GM12875 (cell line): ENCODE results near the gene B3GLCT.

Experiments
- H3K4me3 ChIP-seq: one replicate; pipeline ENCODE4 v1.5.1; 2011; ENCODE audit warnings: low read depth, low read length, control low read depth
- TF ChIP-seq, protein P1 (sequence below): IDR thresholded peaks from 2 replicates; pipeline ENCODE4 v1.5.1; 2011; ENCODE audit warnings: low read depth, mild to moderate bottlenecking, control low read depth, inconsistent platforms, low read length, moderate library complexity, borderline replicate concordance; ENCODE audit not compliant: insufficient read depth

B3GLCT gene

DNA sequence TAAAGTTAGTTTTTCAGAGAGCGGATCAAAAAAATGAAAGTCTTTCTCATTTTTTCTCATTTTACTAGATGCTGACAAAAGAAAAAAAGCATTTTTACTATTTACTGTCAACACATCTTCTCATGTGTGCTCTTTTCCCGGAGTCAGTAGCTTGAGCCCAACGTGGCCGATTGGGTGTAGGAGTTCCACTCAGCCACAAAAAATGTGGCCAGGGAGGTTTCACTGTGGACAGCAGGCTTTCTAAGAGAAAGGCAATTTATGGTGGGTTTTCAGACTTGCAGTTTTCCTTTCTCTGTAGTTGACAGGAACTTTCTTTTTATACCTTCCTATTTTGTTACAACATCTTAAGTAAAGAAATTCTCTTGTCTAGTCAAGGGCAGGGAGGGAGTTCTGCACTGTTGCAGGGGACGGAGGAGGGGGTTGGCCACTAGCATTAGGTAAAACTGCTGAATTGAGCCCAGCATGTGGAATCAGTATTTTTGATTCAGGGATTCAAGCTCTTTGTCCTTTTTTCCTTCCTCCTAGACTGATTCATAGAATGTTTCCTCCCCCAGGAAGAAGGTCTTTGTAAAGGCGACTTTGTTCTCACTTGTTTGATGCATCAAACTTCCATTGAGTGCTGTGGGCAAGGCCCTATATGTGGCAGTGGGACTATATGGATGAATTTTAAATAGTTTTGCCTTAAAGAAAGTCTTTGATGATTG is 123.1 kb downstream of the B3GLCT start:
- no peak overlapping the region for H3K4me3 ChIP-seq
- TF ChIP-seq, protein P1, sequence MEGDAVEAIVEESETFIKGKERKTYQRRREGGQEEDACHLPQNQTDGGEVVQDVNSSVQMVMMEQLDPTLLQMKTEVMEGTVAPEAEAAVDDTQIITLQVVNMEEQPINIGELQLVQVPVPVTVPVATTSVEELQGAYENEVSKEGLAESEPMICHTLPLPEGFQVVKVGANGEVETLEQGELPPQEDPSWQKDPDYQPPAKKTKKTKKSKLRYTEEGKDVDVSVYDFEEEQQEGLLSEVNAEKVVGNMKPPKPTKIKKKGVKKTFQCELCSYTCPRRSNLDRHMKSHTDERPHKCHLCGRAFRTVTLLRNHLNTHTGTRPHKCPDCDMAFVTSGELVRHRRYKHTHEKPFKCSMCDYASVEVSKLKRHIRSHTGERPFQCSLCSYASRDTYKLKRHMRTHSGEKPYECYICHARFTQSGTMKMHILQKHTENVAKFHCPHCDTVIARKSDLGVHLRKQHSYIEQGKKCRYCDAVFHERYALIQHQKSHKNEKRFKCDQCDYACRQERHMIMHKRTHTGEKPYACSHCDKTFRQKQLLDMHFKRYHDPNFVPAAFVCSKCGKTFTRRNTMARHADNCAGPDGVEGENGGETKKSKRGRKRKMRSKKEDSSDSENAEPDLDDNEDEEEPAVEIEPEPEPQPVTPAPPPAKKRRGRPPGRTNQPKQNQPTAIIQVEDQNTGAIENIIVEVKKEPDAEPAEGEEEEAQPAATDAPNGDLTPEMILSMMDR = no peak

DNA sequence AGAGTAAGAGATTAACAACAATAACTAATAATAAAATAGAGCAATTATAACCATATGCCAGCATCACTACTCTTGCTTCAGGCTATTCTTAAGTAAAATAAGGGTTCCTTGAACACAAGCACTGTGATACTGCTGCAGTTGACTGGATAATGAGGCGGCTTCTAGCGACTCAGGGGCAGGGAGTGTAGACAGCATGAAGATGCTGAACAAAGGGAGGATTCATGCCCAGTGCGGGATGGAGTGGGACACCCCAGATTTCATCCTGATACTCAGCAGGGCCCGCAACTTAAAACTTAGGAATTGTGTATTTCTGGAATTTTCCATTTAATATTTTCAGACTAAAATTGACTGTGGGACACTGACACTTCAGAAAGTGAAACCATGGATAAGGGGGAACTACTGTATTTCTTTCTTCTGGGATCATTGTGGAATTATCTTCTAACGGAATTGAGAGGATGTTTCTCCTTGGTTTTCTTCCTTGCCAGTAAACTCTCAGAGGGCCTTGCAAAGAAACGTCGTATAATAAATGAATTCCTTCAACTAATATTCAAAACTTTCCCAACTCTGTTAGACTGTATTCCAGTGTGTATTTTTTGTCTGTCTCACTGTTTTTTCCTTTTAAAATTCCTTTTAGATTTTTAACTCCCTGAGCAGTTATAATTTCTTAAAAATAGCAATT is 127.5 kb downstream of the B3GLCT start:
- TF ChIP-seq, protein P1 = no peak

DNA sequence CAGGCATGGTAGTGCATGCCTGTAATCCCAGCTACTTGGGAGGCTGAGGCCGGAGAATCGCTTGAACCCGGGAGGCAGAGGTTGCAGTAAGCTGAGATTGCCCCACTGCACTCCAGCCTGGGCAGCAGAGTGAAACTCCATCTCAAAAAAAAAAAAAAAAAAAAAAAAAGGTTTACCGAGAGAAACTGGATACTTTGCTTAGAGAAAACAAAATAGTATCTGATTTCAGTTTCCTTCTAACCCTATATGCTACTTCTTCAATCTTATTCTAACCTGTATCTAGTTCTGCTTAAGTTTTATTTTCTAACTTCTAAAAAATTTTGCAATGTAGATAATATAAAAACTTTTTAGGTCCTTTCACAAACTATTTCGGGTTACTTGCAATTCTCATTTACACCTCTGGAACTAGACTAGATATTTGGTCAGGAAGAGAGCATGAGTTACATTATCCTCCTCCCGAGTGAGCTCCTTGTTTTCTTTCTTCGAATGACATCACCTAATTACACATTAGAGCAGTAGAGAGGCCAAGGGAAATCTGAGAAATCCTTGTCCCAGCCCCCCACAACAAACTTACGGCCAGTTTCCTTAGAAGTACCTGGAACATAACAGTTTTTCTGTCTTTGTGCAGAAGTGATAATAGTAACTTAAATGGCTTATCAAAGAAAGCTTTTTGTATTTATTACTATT is 128.9 kb downstream of the B3GLCT start:
- no peak overlapping the region for H3K4me3 ChIP-seq
- TF ChIP-seq, protein P1 = no peak

More for the DNA sequence above, 127.5 kb downstream of the B3GLCT start:
- H3K4me3 ChIP-seq = no peak overlapping the region

DNA sequence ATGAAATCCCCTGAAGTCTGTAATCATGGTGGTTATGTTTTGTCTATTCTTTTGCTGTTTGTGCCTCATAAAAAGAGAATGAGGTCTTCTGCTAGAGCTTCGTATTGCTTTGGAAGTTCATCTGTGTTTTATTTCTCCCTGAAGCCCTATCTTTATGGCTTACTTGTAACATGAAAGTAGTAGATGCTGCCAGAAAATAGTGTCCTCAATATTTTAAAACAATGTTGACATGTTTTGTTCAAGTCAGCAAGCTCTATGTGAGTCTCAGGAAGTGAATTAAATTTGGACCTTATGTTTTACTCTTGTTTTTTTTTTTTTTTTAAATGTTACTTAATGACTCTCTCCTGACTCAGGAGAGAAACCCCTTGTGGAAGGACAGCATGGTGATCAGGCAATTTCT is 130.5 kb downstream of the B3GLCT start:
- TF ChIP-seq, protein P1 = no peak
- H3K4me3 ChIP-seq = no peak overlapping the region

DNA sequence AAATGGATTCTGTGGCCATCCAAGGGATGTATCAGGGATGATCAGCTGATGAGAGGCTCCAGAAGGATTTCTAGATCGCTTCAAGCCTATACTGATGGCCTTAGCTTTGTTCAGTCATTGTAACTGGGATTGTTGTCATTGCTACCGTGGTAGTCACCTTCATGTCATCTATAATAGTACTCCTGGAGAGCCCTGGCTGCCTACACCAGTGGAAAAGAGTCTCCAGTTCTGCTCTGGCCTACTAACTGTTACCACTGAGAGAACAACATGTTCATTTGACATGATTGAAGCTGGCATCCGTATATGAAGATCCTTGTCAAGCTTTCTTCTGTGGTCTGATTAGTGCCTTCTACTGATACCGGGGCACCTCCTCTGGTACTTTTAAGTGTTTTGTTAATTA is 131.3 kb downstream of the B3GLCT start:
- TF ChIP-seq, protein P1 = no peak
- no peak overlapping the region for H3K4me3 ChIP-seq

DNA sequence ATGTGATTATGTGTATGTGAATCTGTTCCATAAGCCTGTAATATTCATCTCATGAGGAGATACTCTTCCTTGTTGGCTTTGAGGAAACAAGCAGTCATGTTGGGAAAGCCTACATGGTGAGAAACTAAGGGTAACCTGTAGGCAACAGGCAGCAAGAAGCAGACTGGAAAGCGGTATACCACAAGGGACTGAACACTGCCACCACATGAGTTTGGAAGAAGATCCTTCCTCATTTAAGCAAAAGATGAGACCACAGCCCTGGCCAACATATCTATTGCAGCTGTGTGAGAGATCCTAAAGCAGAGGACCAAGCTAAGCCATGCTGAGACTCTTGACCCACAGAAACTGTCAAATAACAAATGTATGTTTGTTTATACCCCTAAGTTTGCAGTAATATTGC is 134.8 kb downstream of the B3GLCT start:
- H3K4me3 ChIP-seq = no peak overlapping the region

More for the DNA sequence above, 134.8 kb downstream of the B3GLCT start:
- TF ChIP-seq, protein P1 = no peak
